Activated CD8-positive, alpha-beta memory T cell treated with anti-CD3 and anti-CD28 coated beads, Interleukin-2, amount 50 U/mL, for 1 hour (primary cell): Measurements from ENCODE around the gene SNRNP25.

Experiments
- DNase-seq: peaks from one replicate; pipeline ENCODE4 v3.0.0-alpha.2; 2020; ENCODE audit errors: extremely low read depth

SNRNP25 gene

DNA sequence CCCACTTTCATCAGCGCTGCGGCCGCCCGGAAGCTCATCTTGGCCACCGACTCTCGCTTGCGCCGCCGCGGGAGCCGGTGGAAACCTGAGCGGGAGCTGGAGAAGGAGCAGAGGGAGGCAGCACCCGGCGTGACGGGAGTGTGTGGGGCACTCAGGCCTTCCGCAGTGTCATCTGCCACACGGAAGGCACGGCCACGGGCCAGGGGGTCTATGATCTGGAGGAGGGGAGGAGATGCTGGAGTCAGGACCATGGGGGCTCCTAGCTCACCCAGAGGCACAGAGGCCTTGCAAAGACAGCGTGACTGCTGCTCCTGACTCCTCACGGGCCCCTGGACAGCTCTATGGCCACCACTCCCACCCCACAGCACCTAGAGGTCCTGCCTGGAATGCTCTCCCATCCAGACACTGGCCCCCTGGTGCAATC is 9.4 kb downstream of the SNRNP25 start:
- no peak for DNase-seq

DNA sequence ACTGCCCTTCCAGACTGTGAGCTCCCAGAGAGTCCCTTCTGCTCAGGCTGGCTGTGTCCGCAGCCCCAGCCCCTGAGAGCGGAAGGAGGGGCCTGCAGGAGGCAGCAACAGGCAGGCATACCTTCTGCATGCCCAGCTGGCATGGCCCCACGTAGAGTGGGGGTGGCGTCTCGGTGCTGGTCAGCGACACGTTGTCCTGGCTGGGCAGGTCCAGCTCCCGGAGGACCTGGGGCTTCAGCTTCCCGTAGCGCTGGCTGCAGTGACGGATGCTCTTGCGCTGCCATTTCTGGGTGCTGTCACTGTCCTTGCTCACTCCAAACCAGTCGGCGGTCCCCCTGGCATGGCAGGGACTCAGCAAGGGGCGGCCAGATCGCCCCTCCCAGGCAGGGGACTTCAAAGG is 9.8 kb downstream of the SNRNP25 start:
- DNase-seq: no peak

DNA sequence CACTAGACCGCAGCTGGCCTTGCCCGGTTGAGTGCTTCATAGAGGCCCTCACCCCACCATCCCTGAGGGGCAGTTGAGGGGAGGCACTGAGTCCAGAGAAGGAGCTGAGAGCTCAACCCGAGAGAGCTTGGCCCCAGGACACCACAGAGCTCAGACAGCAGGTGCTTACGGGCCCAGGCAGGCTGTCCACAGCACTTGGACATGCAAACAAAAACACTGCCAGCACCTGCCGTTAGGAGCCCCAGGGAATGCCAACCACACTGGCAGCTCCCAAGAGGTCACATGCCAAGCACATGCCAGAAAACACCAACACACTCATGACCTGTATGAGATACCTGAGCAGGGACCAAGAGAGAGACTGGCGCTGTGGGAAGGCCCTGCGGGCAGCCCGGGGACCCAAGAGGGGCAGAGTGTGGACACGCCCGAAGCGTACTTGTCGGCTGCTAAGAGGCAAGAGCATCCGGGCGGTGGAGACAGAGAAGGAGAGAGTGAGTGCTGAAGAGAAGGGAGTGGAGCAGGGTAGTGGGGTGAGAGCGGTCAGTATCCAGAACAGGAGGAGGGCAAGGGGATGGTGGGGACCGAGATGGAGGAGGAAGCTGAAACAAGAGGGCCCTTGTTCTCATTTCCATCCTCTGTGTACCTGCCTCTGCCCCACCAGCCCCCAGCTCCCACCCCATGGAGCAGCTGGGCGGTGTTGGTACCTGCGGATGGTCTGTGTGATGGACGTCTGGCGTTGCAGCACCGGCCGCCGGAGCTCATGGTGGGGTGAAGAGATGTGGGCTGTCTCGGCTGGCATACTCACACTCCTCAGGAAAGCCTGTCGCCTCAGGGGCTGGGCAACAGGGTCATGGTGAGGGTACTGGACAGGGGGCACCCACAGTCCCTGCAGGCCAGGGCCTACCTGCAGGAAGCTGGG is 10.6 kb downstream of the SNRNP25 start:
- DNase-seq: no peak

DNA sequence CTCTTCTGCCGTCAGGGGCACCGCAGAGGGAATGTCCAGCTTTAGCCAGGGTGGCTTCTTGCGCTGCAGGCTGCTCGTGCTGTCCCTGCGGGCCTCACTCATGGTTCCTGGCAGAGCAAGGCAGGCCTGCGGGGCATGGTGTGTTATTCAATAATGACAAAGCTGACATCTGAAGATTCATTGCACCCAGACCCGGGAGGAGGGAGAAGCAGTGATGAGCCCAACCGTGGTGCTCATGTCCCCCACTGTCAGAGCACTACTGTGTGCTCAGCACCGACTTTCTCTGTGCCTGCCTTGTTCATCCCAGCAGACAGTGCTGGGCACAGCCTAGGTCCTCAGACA is 11.3 kb downstream of the SNRNP25 start:
- no peak for DNase-seq

DNA sequence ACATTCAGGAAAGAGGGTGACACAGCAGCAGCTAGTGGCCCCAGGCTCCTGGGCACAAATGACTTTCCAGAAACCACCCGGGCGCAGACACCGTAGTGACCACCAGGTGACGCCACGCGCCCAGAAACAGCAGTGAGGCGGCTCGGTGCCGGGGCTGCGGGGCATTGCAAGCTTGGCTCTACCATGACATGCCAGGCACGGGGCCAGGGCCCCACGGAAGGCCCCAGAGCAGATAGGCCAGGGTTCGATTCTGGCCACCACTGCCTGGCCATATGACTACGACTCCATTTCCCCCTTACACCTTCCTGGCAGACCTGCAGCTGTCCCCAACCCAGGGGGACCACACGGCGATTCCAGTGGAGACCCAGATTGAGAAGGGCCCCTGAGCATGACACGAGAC is 12.1 kb downstream of the SNRNP25 start:
- peak; percentile 51 for DNase-seq

DNA sequence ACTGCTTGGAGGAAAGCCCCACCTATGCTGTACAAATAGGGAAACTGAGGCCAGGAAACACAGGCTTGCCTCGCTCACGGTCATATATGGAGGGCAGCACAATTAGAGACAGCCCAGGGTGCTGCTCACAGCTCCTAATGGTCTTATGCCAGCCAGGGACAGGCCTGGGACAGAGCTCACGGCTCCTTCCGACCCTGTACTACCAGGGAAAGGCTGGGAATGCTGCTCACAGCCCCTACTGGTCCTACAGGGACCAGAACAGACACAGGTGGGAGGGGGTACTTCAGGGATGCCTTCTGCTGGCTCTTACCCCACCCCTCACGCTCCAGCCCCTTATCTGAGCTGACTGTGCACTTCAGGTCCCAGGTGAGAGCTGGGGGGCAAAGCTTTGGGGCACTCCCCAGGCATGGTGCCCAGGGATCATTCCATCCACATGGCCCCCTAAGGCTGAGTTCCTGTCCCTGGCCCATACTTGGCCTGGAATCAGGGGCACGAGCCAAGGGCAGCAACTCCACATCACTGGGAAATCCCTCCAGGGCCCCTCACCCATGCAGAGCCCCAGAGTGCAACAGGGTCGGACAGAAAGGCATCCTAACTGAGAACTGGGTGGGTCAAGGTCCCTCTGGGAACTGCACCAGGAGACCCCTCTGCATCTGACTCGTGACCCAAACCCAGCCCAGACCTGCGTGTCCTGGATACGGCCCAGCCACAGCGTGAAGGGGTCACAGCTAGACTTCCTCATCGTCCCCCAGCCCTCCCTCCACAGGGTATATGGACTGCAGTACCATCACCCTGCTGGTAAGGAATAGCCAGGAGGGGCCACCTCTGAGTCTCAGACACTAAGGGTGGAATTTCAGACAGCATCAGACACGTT is 12.9 kb downstream of the SNRNP25 start:
- DNase-seq: no peak

DNA sequence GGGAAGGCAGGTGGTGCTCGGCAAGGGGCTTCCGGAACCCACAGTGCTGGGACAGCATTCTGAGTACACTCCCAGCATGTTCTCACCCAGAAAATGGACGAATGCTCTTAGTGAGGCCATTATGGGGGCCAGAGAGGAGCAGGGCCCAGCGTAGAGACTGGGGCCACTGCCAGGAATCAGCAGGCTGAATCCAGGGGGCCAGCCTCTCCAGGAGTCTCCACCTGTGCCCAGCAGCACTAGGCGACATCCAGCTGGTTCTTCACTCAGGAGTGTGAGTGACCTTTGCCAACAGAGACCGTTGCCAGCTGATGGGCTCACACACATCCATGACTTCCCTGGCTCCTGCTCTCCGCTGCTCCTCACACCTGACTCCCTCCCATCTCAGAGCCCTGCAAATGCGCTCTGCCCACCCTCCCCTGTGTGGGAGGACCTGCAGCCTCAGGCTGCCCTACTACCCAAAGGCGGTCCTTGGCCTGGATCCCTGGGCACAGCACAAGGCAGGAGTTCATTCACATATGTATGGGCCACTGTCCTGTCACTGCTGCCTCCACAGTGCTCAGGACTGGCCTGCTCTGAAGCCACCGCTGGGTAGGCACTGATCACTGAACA is 13.7 kb downstream of the SNRNP25 start:
- no peak for DNase-seq

DNA sequence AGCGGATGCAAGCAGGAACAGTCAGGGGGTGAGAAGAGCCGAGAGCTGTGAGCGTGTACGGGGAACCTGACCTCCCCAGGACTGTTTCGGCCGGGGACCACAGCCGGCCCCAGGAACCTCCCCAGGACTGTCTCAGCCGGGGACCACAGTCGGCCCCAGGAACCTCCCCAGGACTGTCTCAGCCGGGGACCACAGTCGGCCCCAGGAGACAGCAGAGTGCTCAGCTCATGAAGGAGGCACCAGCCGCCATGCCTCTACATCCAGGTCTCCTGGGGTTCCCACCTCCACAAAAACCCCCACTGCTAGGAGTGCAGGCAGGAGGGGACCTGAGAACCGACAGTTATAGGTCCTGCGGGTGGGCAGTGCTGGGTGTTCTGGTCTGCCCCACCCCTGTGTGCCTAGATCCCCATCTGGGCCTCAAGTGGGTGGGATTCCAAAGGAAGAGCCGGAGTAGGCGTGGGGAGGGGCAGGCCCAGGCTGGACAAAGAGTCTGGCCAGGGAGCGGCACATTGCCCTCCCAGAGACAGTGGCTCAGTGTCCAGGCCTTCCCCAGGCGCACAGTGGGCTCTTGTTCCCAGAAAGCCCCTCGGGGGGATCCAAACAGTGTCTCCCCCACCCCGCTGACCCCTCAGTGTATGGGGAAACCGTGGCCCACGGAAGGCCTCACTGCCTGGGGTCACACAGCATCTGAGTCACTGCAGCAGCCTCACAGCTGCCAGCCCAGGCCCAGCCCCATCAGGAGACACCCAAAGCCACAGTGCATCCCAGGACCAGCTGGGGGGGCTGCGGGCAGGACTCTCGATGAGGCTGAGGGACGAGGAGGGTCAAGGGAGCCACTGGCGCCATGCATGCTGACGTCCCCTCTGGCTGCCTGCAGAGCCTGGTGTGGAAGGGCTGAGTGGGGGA is 14.5 kb downstream of the SNRNP25 start:
- no peak for DNase-seq

DNA sequence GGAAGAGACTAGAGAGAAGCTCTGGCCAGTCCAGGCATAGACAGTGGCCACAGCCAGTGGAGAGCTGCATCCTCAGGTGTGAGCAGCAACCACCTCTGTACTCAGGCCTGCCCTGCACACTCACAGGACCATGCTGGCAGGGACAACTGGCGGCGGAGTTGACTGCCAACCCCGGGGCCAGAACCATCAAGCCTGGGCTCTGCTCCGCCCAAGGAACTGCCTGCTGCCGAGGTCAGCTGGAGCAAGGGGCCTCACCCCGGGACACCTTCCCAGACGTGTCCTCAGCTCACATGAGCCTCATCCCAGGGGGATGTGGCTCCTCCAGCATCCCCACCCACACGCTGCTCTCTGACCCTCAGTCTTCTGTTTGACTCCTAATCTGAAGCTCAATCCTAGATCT is 15.6 kb downstream of the SNRNP25 start:
- DNase-seq: no peak

DNA sequence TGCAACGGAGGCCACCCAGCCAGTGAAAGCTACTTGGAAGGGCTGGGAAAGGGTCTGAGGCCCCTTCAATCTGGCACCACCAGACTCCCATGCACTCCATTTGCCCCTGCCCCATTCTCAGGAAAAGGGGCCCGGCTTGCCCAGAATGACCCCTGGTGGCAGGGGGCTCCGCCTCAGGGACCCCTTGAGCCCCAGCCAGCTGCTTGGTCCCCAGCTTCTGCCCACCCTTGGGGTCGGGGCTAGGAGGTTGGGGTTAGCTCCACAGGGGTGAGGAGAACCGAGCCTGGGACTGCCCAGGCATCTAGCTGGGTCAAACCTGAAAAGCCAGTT is 17.5 kb downstream of the SNRNP25 start:
- no peak for DNase-seq

DNA sequence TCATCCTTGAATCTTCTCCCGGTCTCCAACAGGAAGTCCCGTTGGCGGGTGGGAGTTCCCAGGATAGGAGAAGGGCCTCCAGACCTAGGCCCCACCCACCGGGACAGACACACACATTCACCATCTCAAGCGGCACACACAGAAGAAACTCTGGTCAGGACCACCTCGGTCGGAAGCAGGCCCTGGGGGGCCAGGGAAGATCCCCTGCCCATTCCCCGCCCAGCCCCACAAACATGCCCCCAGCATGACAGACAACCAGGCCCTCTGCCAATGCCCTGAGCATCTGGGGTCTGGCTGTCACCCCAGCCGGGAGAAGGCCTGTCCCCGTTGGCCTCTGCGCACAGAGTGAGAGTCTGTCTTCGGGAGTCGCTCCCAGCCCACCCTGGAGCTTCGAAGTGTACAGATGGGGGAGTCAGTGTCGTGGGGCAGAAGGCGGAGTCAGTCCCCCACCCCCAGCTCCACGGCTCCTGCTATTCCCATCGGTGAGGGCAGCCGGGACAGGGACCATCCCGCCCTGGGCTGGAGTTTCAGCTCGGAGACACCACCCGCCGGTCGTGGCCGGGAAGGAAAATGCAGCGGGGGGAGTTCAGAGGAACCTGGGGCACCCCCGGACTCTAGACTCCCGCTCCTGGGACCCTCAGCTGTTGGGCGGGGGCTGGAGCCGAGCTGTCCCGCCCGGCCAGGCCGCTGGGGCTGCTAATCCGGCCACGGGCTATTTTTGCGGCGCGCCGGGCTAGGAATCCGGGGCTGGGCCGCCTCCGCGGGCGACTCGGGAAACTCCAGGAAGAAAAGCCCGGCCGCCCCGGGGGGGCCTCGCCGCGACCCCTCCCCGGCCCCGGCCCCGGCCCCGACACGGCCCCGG is 18.1 kb downstream of the SNRNP25 start:
- DNase-seq: no peak

DNA sequence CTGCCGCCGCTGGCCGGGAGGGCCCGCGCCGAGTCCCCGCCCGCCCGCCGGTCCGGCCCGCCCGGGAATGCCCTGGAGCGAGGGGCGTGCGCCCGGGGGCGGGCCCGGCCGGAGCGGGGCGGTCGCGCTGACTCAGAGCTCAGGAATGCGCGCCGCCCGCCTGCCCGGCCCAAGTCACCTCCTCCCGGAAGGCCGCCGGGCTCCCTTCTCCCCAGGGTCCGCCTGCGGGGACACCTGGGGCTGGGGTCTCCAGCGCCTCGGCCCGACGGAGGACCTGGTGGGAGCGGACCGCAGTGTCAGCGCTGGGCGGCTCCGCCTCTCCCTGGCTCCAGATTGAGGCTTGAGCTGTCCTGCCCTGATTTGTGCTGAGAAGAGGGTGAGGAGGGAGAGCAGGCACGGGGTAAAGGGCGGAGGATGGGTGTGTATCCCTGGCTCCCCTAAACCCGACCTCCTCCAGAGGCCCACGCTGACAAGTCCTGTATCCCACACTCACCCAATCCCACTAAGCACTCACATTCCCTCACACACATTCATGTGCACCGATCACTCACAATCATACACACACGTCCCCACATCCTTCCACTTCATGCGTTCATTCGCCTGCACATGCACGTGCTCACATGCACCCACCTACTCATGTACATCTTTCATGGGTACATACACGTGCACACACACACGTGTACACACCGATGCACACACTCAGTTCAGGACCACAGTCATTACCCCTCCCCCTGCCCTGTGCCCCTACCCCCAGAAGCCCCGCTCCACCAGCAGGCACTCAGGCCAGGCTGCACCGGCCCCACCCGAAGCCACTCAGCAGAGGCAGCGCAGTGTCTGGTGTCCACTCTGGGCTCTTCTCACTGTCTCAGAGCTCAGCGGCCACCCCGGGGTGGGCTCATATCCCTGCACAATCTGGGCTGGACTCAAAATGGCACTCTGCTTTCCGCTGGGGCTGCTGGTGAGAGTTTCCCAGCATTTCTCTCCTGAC is 19.2 kb downstream of the SNRNP25 start, which contains the start of gene RHBDF1:
RHBDF1 (minus strand) TSS at position 71 of the 988 bp plus-strand sequence. CDS start 7,616 bp downstream, outside the sequence.
- no peak for DNase-seq

DNA sequence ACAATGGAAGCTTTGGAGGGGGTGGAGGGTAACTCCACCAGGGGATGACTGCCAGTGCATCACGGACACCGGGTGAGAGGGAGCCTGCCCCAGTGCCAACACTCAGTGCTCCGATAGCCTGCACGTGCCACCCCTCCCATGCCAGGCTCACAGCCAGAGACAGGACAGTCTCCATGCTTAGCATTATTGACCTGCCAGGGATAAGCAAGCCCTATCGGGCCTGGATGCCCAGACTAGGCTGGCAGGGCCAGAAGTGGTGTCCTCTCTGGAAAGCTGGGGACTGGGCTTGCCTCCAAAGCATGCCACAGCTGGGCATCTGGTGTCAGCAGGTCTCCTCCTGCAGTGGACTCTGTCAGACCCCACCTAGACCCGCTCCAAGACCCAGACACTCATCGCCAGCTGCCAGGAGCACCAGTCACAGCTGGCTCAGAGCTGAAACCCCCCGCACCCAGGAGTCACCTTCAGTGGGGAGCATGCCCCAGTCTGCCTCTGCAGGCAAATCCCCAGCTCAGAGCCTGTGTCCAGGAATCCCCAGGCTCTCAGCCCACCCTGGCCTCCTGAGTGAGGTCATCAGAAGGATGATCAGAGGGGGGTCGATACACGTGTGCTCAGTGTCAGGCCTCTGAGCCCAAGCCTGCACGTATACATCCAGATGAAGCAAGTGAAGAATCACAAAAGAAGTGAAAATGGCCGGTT is 20.6 kb downstream of the SNRNP25 start:
- DNase-seq: no peak

DNA sequence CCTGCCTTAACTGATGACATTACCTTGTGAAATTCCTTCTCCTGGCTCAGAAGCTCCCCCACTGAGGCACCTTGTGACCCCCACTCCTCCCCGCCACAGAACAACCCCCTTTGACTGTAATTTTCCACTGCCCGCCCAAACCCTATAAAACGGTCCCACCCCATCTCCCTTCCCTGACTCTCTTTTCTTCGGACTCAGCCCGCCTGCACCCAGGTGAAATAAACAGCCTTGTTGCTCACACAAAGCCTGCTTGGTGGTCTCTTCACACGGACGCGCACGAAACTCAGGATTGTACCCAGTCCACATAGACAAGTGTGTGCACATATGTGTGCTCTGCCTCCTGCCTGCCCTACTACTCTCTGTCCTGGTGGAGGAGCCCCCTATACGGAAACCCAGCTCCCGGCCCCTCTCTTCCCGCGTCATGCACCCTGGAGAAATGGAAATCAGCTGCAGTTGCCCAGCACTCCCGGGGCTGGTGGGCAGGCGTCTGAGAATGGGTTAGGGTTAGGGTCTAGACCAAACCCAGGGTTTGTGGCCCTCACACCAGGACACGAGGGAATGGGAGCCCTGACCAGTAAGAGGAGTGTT is 21.2 kb downstream of the SNRNP25 start:
- DNase-seq: no peak

DNA sequence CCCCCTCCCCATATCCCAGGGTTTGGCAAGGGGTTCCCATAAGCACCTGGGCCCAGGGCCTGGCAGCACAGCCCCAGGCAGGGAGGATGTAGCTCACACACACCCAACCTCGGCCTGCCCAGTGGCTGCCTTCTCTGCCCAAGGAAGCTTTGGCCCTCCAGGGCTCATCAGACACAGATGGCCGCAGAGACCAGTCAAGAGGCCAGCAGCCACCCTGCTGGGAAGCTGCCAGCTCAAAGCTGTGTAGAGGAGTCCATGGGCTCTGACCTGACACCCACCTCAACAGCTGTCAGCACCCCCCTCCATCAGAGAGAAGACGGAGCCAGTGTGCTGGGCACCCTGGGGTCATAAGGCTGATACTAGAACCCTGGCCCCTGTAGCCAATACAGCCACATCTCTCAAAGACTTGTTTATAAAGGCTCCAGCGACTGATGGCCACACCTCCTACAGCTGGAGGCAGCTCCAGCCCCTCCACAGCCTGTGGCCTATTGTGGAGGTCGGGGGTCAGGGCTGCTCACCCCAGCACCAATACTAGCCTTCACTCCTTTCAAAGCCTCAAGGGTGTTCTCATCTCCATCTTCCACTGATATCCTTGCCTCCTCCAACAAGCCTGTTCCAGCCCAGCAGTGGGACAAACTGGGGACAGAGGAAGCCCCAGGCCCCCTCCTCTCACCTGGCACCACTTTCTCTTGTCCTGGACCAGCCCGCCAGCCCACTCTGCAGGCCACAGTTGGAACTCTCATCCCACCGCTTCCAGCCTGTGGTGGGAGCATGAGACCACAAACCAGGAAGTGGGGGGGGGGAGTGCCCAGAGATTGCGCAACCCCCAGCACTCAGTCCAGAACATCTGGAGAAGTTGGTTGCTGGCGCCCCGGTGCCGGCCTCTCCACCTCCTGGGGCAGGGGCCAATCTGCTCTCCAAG is 22.2 kb downstream of the SNRNP25 start:
- DNase-seq: no peak

DNA sequence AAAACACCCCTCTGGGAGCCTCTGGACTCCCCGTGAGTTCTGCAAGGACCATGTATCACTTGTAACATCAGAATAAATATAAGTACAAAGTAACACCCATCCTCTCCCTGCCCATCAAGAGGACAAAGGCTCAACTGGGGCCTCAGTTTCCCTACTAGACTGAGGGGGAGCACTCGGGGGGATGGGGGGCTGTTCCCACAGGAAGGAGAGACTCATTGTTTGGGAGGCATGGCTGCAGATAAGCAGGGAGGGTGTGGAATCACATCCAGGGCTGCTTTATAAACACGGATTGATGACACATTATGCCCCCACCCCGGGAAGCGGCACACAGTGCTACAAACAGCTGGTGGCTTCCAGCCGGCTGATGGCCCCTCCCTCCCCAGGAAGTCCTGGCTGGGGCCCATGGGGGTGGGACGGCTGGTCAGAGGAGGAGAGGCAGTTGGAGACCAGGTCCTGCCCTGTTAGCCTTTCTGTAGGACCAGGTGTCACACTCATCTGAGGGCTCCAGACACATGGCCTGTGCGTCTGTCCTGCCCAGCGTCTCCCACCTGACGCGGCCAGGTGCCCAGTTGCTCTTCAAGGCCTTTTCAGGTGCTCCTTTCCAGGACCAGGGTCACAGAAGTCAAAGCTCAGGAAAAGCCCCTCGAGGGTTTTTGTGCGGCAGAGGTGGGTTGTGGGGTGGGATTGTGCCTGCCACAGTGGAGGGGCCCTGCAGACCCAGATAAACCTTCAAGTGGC is 23.1 kb downstream of the SNRNP25 start:
- no peak for DNase-seq
